ENCODE results near the gene ARID1B. TPM values are rescaled to one million over a fixed set of nuclear protein-coding genes. Genes with fewer than 3 reads are reported as not detected.

Gene ARID1B
- total RNA-seq, 1 donor from 2014 or later: 75.4 TPM

GRCh38 chr6:156748504-156748903, 28.7 kb upstream of the ARID1B start:
- no peaks in the 10 kb centered on the region for H3K9me3 Mint-ChIP-seq (ENCODE audit: unreplicated experiment)
- no peak for FAIRE-seq

GRCh38 chr6:156752666-156753301, 24.4 kb upstream of the ARID1B start:
- Histone ChIP-seq H3K4me2 (ENCODE audit: low read length) (no peak overlapping the region), H3K4me1 (ENCODE audit: insufficient read depth, low read length) (no peaks in the 10 kb centered on the region), H3K79me2 (ENCODE audit: insufficient read depth, low read length) (no peaks in the 10 kb centered on the region), H3K27me3 (ENCODE audit: insufficient read depth, low read length) (no peaks in the 10 kb centered on the region), H3K9ac (ENCODE audit: low read length) (no peak overlapping the region), H3K9me3 (ENCODE audit: insufficient read depth, low read depth, low read length) (no peaks in the 10 kb centered on the region), H4K20me1 (ENCODE audit: insufficient read depth, low read length) (no peaks in the 10 kb centered on the region), H3K4me3 (ENCODE audit: insufficient read depth, low read depth, low read length) (no peak overlapping the region), H3K27ac (ENCODE audit: low read depth, low read length) (no peak overlapping the region), H2AFZ (ENCODE audit: low read depth, low read length) (no peak overlapping the region), H3K36me3 (ENCODE audit: insufficient read depth, low read length) (no peaks in the 10 kb centered on the region)
- no peak for TF ChIP-seq EZH2 (IDR thresholded peaks at IDR 0.05; ENCODE audit: insufficient read depth, low read length)
- TF ChIP-seq, protein P1, sequence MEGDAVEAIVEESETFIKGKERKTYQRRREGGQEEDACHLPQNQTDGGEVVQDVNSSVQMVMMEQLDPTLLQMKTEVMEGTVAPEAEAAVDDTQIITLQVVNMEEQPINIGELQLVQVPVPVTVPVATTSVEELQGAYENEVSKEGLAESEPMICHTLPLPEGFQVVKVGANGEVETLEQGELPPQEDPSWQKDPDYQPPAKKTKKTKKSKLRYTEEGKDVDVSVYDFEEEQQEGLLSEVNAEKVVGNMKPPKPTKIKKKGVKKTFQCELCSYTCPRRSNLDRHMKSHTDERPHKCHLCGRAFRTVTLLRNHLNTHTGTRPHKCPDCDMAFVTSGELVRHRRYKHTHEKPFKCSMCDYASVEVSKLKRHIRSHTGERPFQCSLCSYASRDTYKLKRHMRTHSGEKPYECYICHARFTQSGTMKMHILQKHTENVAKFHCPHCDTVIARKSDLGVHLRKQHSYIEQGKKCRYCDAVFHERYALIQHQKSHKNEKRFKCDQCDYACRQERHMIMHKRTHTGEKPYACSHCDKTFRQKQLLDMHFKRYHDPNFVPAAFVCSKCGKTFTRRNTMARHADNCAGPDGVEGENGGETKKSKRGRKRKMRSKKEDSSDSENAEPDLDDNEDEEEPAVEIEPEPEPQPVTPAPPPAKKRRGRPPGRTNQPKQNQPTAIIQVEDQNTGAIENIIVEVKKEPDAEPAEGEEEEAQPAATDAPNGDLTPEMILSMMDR (IDR thresholded peaks at IDR 0.05; ENCODE audit: insufficient read depth, low read depth, low read length): no peak
- no peaks in the 10 kb centered on the region for H3K4me1 Mint-ChIP-seq (ENCODE audit: low read depth, unreplicated experiment)
- H3K9me3 Mint-ChIP-seq (ENCODE audit: unreplicated experiment): no peaks in the 10 kb centered on the region
- no peak overlapping the region for H3K27ac Mint-ChIP-seq (ENCODE audit: unreplicated experiment)
- H3K4me3 Mint-ChIP-seq (ENCODE audit: unreplicated experiment): no peak overlapping the region
- H3K36me3 Mint-ChIP-seq (ENCODE audit: low read depth, unreplicated experiment): no peaks in the 10 kb centered on the region
- FAIRE-seq: no peak
- H3K27me3 Mint-ChIP-seq (ENCODE audit: low read depth, unreplicated experiment): no peaks in the 10 kb centered on the region
- DNase-seq (ENCODE audit: low read depth): no peak

More at GRCh38 chr6:156748504-156748903, 28.7 kb upstream of the ARID1B start:
- Histone ChIP-seq H3K9ac (ENCODE audit: low read length) (no peak overlapping the region), H3K36me3 (ENCODE audit: insufficient read depth, low read length) (no peaks in the 10 kb centered on the region), H3K27ac (ENCODE audit: low read depth, low read length) (no peak overlapping the region), H3K4me2 (ENCODE audit: low read length) (no peak overlapping the region), H3K4me1 (ENCODE audit: insufficient read depth, low read length) (no peaks in the 10 kb centered on the region), H4K20me1 (ENCODE audit: insufficient read depth, low read length) (no peaks in the 10 kb centered on the region), H3K4me3 (ENCODE audit: insufficient read depth, low read depth, low read length) (no peak overlapping the region), H3K27me3 (ENCODE audit: insufficient read depth, low read length) (no peaks in the 10 kb centered on the region), H3K9me3 (ENCODE audit: insufficient read depth, low read depth, low read length) (no peaks in the 10 kb centered on the region), H3K79me2 (ENCODE audit: insufficient read depth, low read length) (no peaks in the 10 kb centered on the region), H2AFZ (ENCODE audit: low read depth, low read length) (no peak overlapping the region)
- Mint-ChIP-seq H3K27ac (ENCODE audit: unreplicated experiment) (no peak overlapping the region), H3K4me1 (ENCODE audit: low read depth, unreplicated experiment) (no peaks in the 10 kb centered on the region), H3K4me3 (ENCODE audit: unreplicated experiment) (no peak overlapping the region), H3K36me3 (ENCODE audit: low read depth, unreplicated experiment) (no peaks in the 10 kb centered on the region), H3K27me3 (ENCODE audit: low read depth, unreplicated experiment) (no peaks in the 10 kb centered on the region)
- no peak for DNase-seq (ENCODE audit: low read depth)
- TF ChIP-seq, protein P1 (IDR thresholded peaks at IDR 0.05; ENCODE audit: insufficient read depth, low read depth, low read length): no peak
- no peak for TF ChIP-seq EZH2 (IDR thresholded peaks at IDR 0.05; ENCODE audit: insufficient read depth, low read length)

Measured in astrocyte (in vitro differentiated cells and primary cell).